ENCODE data around the gene ENHO.

The ENHO gene

GRCh38 chr9:34558364-34558763 lies 35.6 kb upstream of the ENHO start:
- Histone ChIP-seq H3K4me1 (ENCODE audit: control insufficient read depth, low read length) (no peaks in the 10 kb centered on the region), H4K20me1 (ENCODE audit: control insufficient read depth, insufficient read depth, low read depth, low read length) (no peaks in the 10 kb centered on the region), H3K4me3 (ENCODE audit: low read length) (no peak overlapping the region), H3K9me2 (replicated peaks; ENCODE audit: control insufficient read depth, low read length) (no peaks in the 10 kb centered on the region), H3F3A (ENCODE audit: control insufficient read depth, insufficient read depth) (no peaks in the 10 kb centered on the region), H3K27ac (ENCODE audit: low read depth, low read length) (no peak overlapping the region), H3K36me3 (ENCODE audit: control insufficient read depth, low read length) (no peaks in the 10 kb centered on the region), H3K27me3 (ENCODE audit: control insufficient read depth, low read length) (no peaks in the 10 kb centered on the region), H3K9me3 (ENCODE audit: control insufficient read depth, insufficient read depth, low read length) (peaks cover 5% of the 10 kb centered on the region; the same call in 1 of the 2 replicates), H3K4me2 (ENCODE audit: low read length) (no peak overlapping the region), H3K79me2 (ENCODE audit: control insufficient read depth, low read length) (no peaks in the 10 kb centered on the region)
- TF ChIP-seq CTCF (IDR thresholded peaks at IDR 0.05; ENCODE audit: low read depth, low read length, poor library complexity, severe bottlenecking) (no peak), EZH2phosphoT487 (IDR thresholded peaks at IDR 0.05; ENCODE audit: borderline replicate concordance, low read length) (no peak)

- H3K36me3 ChIP-seq (ENCODE audit: control insufficient read depth, low read length), result no peaks in the 10 kb centered on the region
- no peak overlapping the region for H3K27ac ChIP-seq (ENCODE audit: low read depth, low read length)
- H3K9me2 ChIP-seq (replicated peaks; ENCODE audit: control insufficient read depth, low read length), result no peaks in the 10 kb centered on the region
- no peaks in the 10 kb centered on the region for H4K20me1 ChIP-seq (ENCODE audit: control insufficient read depth, insufficient read depth, low read depth, low read length)
- no peaks in the 10 kb centered on the region for H3F3A ChIP-seq (ENCODE audit: control insufficient read depth, insufficient read depth)
- no peaks in the 10 kb centered on the region for H3K27me3 ChIP-seq (ENCODE audit: control insufficient read depth, low read length)
- no peaks in the 10 kb centered on the region for H3K4me1 ChIP-seq (ENCODE audit: control insufficient read depth, low read length)
- no peak overlapping the region for H3K4me2 ChIP-seq (ENCODE audit: low read length)
- no peak overlapping the region for H3K4me3 ChIP-seq (ENCODE audit: low read length)
- H3K9me3 ChIP-seq (ENCODE audit: control insufficient read depth, insufficient read depth, low read length), result peaks cover 5% of the 10 kb centered on the region; the same call in 1 of the 2 replicates
- H3K79me2 ChIP-seq (ENCODE audit: control insufficient read depth, low read length), result no peaks in the 10 kb centered on the region
- no peak for TF ChIP-seq EZH2phosphoT487 (IDR thresholded peaks at IDR 0.05; ENCODE audit: borderline replicate concordance, low read length)
- TF ChIP-seq CTCF (IDR thresholded peaks at IDR 0.05; ENCODE audit: low read depth, low read length, poor library complexity, severe bottlenecking), result no peak
Measured at GRCh38 chr9:34557426-34558321, 34.9 kb upstream of the ENHO start.

GRCh38 chr9:34556949-34557348 lies 34.2 kb upstream of the ENHO start:
- H3K4me1 ChIP-seq (ENCODE audit: control insufficient read depth, low read length), result no peaks in the 10 kb centered on the region

More at GRCh38 chr9:34556949-34557348, 34.2 kb upstream of the ENHO start:
- Histone ChIP-seq H4K20me1 (ENCODE audit: control insufficient read depth, insufficient read depth, low read depth, low read length) (no peaks in the 10 kb centered on the region), H3K27me3 (ENCODE audit: control insufficient read depth, low read length) (no peaks in the 10 kb centered on the region), H3K4me2 (ENCODE audit: low read length) (no peak overlapping the region), H3K4me3 (ENCODE audit: low read length) (no peak overlapping the region), H3K9me3 (ENCODE audit: control insufficient read depth, insufficient read depth, low read length) (peaks cover 2% of the 10 kb centered on the region; the same call in 1 of the 2 replicates), H3K36me3 (ENCODE audit: control insufficient read depth, low read length) (no peaks in the 10 kb centered on the region), H3F3A (ENCODE audit: control insufficient read depth, insufficient read depth) (no peaks in the 10 kb centered on the region), H3K79me2 (ENCODE audit: control insufficient read depth, low read length) (no peaks in the 10 kb centered on the region), H3K27ac (ENCODE audit: low read depth, low read length) (no peak overlapping the region), H3K9me2 (replicated peaks; ENCODE audit: control insufficient read depth, low read length) (no peaks in the 10 kb centered on the region)
- TF ChIP-seq CTCF (IDR thresholded peaks at IDR 0.05; ENCODE audit: low read depth, low read length, poor library complexity, severe bottlenecking) (no peak), EZH2phosphoT487 (IDR thresholded peaks at IDR 0.05; ENCODE audit: borderline replicate concordance, low read length) (no peak)

Data from DOHH2 (cell line).